Tibial artery (tissue), 4 donors: ENCODE results near the gene TCEAL4.
"Not testable (repeated sequence)": the region's sequence is repeated elsewhere in the genome, so short reads cannot be mapped to it uniquely, and the experiment has no call there.

Experiments used
- DNase-seq, 2 donors: peaks; one replicate each; pipeline ENCODE4 v3.0.0-alpha.2; 2019
- H3K27ac ChIP-seq, 2 donors: fragments of 200-600 bp; sonication (generic) in 1 of 2; 1 replicate in 1 of 2; 2 replicates in 1 of 2; pipeline ENCODE4 v1.5.1; 2018 to 2019; ENCODE audit warnings: mild to moderate bottlenecking in 1 of 2
- H3K27me3 ChIP-seq, 2 donors: fragments of 200-600 bp; sonication (generic) in 1 of 2; one replicate each; pipeline versions ENCODE4 v1.5.1 to v1.6.0; 2016 to 2019
- H3K36me3 ChIP-seq, 3 donors: fragments of 200-600 bp; sonication (generic) in 2 of 3; one replicate each; pipeline ENCODE4 v1.5.1; 2016 to 2019; ENCODE audit warnings: mild to moderate bottlenecking in 2 of 3
- H3K4me1 ChIP-seq, 4 donors: fragments of 200-600 bp; sonication (generic) in 2 of 4; 1 replicate in 3 of 4; 2 replicates in 1 of 4; pipeline ENCODE4 v1.5.1; 2016 to 2019
- H3K4me3 ChIP-seq, 2 donors: fragments of 200-600 bp; sonication (generic) in 1 of 2; 1 replicate in 1 of 2; 2 replicates in 1 of 2; pipeline ENCODE4 v1.5.1; 2018 to 2019; ENCODE audit warnings: mild to moderate bottlenecking in 2 of 2
- H3K9me3 ChIP-seq, 3 donors: fragments of 200-600 bp; sonication (generic) in 1 of 3; one replicate each; pipeline ENCODE4 v1.5.1; 2016 to 2019
- intact Hi-C: fragments of 100-400 bp; cut with DNase I; formaldehyde crosslinking; loops from one replicate; pipeline ENCODE4 v1.15.0; 2023; ENCODE audit warnings: low total_unique reads
- TF ChIP-seq, protein P1 (sequence below), 2 experiments: fragments of 200-600 bp in 1 of 2; fragments of 450-650 bp in 1 of 2; IDR thresholded peaks; one replicate each; pipeline ENCODE4 v1.5.1; 2017 to 2019; ENCODE audit warnings: antibody characterized with exemption in 2 of 2, mild to moderate bottlenecking in 1 of 2, moderate library complexity in 1 of 2

The TCEAL4 gene

DNA sequence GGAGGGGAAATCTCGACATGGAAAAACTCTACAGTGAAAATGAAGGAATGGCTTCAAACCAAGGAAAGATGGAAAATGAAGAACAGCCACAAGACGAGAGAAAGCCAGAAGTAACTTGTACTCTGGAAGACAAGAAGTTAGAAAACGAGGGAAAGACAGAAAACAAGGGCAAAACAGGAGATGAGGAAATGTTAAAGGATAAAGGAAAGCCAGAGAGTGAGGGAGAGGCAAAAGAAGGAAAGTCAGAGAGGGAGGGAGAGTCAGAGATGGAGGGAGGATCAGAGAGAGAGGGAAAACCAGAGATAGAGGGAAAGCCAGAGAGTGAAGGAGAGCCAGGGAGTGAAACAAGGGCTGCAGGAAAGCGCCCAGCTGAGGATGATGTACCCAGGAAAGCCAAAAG, 1.3 kb downstream of the TCEAL4 start:
- H3K4me1 ChIP-seq, result peaks cover 0 to 24% (median 3%) of the 10 kb centered on the region in 4 donors
- H3K27me3 ChIP-seq, result no peaks in the 10 kb centered on the region
- no peak for DNase-seq
- peak overlapping the region; percentile 72 to 78 for H3K4me3 ChIP-seq
- H3K36me3 ChIP-seq, result peaks cover 0 to 4% (median 0%) of the 10 kb centered on the region in 3 donors
- TF ChIP-seq, protein P1, sequence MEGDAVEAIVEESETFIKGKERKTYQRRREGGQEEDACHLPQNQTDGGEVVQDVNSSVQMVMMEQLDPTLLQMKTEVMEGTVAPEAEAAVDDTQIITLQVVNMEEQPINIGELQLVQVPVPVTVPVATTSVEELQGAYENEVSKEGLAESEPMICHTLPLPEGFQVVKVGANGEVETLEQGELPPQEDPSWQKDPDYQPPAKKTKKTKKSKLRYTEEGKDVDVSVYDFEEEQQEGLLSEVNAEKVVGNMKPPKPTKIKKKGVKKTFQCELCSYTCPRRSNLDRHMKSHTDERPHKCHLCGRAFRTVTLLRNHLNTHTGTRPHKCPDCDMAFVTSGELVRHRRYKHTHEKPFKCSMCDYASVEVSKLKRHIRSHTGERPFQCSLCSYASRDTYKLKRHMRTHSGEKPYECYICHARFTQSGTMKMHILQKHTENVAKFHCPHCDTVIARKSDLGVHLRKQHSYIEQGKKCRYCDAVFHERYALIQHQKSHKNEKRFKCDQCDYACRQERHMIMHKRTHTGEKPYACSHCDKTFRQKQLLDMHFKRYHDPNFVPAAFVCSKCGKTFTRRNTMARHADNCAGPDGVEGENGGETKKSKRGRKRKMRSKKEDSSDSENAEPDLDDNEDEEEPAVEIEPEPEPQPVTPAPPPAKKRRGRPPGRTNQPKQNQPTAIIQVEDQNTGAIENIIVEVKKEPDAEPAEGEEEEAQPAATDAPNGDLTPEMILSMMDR (IDR thresholded peaks at IDR 0.05), result no peak
- H3K9me3 ChIP-seq, result peaks cover 0 to 6% (median 0%) of the 10 kb centered on the region in 3 donors
- intact Hi-C loops, result no loop called here
- peak overlapping the region; percentile 90 to 94 for H3K27ac ChIP-seq

DNA sequence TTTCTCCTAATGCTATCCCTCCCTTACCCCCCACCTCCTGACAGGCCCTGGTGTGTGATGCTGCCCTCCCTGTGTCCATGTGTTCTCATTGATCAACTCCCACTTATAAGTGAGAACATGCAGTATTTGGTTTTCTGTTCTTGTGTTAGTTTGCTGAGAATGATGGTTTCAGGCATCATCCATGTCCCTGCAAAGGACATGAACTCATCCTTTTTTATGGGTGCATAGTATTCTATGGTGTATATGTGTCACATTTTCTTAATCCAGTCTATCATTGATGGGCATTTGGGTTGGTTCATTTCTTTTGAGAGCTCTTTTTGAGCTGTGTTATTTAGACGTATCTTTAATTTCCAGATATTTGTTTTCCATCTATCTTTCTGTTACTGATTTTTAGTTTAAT, 7.0 kb downstream of the TCEAL4 start:
- intact Hi-C loops, H3K9me3 ChIP-seq, DNase-seq, H3K27me3 ChIP-seq, H3K27ac ChIP-seq, H3K36me3 ChIP-seq, H3K4me3 ChIP-seq: not testable (repeated sequence)
- H3K4me1 ChIP-seq, result peaks cover 0 to 13% (median under 1%) of the 10 kb centered on the region in 4 donors

DNA sequence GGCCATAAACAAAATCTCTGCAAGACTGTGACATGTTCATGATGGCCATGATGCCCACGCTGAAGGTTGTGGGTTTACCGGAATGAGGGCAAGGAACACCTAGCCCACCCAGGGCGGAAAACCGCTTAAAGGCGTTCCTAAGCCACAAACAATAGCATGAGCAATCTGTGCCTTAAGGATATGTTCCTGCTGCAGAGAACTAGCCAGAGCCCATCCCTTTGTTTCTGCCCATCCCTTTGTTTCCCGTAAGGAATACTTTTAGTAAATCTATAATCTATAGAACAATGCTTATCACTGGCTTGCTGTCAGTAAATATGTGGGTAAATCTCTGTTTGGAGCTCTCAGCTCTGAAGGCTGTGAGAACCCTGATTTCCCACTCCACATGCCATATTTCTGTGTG, 9.9 kb downstream of the TCEAL4 start:
- DNase-seq, result not testable (repeated sequence)

DNA sequence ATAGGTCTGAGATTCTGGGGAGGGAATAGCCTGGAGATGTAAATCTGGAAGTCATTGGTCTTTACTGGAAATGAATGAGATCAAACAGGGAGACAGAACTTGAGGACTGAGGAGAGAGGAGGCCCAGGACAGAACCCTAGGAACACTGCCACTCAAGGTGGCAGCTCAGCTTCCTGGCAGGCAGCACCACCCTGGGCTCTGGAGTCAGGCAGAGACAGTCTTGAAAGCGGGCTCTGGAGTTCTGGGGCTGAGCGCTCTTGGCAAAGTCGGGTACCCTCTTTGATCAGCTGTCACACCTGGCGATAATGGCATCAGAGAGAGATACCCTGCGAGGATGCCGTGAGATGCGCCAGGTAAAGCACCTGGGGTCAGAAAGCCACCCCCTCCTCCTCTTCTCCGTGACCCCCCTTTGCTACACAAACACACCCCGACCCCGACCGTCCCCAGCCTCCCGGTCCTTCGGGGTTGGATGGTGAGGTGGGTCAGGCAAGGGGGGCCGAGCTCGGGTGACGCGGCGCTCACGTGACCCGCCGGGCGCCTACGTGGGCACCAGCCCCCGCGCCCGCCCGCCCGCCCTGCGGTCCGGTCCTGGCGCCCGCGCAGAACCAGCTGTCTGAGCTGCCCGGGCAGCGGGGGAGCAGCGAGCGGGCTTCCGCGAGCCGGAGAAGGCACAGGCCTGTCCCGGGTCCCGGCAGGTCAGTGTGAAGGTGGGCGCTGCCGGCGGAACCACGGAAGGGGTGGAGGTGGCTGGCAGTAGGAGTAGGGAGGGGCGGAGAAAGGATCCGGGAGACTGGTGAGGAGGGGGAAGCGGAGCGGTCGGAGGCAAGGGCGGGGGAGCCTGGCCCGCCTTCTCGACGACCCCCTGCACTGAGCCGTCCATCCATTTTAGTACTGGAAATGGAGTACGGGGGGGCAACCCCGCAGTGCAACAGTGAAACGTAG, 22.3 kb downstream of the TCEAL4 start, which contains the start of gene TCEAL3:
Gene TCEAL3 (plus strand): TSS at position 600 of the 942 bp plus-strand sequence. CDS start 1,102 bp downstream, outside the sequence.
- no peaks in the 10 kb centered on the region for H3K36me3 ChIP-seq
- intact Hi-C loops, result no loop called here
- TF ChIP-seq, protein P1 (IDR thresholded peaks at IDR 0.05), result no peak
- H3K4me3 ChIP-seq, result peak within 1 kb of the TSS; percentile 74 to 84
- peak within 1 kb of the TSS; percentile 93 to 95 for H3K27ac ChIP-seq
- H3K9me3 ChIP-seq, result no peaks in the 10 kb centered on the region
- no peaks in the 10 kb centered on the region for H3K27me3 ChIP-seq
- peaks cover 0 to 11% (median 0%) of the 10 kb centered on the region in 4 donors for H3K4me1 ChIP-seq
- peak; percentile 45 to 80 for DNase-seq

More for the DNA sequence above, 9.9 kb downstream of the TCEAL4 start:
- intact Hi-C loops, H3K9me3 ChIP-seq, H3K27me3 ChIP-seq, H3K4me3 ChIP-seq, H3K4me1 ChIP-seq, H3K36me3 ChIP-seq, H3K27ac ChIP-seq: not testable (repeated sequence)

DNA sequence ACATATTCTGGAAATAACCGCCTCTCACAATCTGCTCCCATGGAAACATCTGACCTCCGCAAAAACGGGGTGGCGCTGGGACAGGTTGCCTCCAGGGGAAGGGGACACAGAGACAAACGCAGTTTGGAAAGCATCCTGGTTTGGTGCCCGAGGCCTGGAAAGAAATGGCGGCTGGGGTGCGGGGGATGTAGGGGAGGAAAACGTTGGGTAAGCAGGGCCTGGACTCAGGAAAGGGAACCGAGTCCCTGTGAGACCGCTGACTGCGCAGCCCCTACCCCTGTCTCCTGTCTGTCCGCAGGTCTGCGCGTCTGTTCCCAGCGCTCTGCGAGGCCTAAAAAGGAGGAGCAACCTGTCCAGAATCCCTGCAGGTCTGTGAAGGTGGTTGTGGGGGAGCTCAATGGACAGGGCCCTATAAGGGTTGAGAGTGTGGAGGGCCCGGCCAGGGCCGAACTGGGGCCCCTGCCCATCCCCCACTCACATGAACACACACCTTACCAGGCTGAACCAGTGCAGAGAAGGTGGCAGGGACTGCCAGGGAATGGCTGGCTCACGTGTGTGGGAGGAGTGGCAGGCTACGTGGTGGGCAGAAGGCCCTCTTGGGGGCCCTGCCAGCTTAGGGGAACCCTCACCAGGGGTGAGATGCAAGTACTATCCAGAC, 23.1 kb downstream of the TCEAL4 start:
- intact Hi-C loops, result no loop called here
- peak in 1 of 2 donors; percentile 65 for DNase-seq
- peaks cover 0 to 11% (median 0%) of the 10 kb centered on the region in 4 donors for H3K4me1 ChIP-seq
- H3K9me3 ChIP-seq, result no peaks in the 10 kb centered on the region
- peak overlapping the region; percentile 93 to 95 for H3K27ac ChIP-seq
- peak overlapping the region; percentile 74 to 84 for H3K4me3 ChIP-seq
- H3K27me3 ChIP-seq, result no peaks in the 10 kb centered on the region
- H3K36me3 ChIP-seq, result no peaks in the 10 kb centered on the region
- TF ChIP-seq, protein P1 (IDR thresholded peaks at IDR 0.05), result no peak

DNA sequence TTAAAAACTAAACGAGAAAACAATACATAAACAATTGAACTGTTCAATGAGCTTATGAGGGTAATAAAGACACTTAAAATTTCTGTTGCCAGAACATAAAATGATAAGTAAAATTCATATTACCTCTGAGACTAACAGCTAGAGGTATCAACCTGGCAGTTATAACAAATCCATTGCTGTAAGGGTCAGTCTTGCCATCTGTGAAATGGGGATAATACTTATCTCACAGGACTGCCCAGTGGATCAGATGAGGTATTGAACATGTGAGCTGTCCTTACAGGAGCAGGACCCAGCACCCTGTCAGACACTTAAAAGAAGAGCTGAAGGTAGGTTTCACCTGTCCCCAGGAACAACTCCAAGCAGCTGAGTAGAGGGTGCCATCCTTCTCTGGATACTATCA, 25.0 kb downstream of the TCEAL4 start:
- H3K4me3 ChIP-seq, result no peak overlapping the region
- H3K27ac ChIP-seq, result no peak overlapping the region
- no peaks in the 10 kb centered on the region for H3K36me3 ChIP-seq
- peaks cover 0 to 16% (median 0%) of the 10 kb centered on the region in 4 donors for H3K4me1 ChIP-seq
- DNase-seq, result no peak
- no peaks in the 10 kb centered on the region for H3K27me3 ChIP-seq
- TF ChIP-seq, protein P1 (IDR thresholded peaks at IDR 0.05), result no peak
- intact Hi-C loops, result no loop called here
- no peaks in the 10 kb centered on the region for H3K9me3 ChIP-seq
